Esophagus squamous epithelium (tissue), 5 donors: ENCODE results near the gene MAP1B. TPM values are rescaled to one million over a fixed set of nuclear protein-coding genes. Genes with fewer than 3 reads are reported as not detected.

Source experiments
- DNase-seq: peaks from one replicate; lab custom pipeline; 2025; lab: John Stamatoyannopoulos, UW
- H3K27ac ChIP-seq, 4 donors: fragments of 200-600 bp; sonication (generic); one replicate each; pipeline ENCODE4 v1.5.1; 2016 to 2019; ENCODE audit warnings: mild to moderate bottlenecking in 1 of 4
- H3K27me3 ChIP-seq, 4 donors: fragments of 200-600 bp; sonication (generic); 1 replicate in 3 of 4; 2 replicates in 1 of 4; pipeline versions ENCODE4 v1.5.1 to v1.6.0; 2017 to 2021; ENCODE audit warnings: antibody characterized with exemption in 1 of 4
- H3K36me3 ChIP-seq, 3 donors: fragments of 200-600 bp; sonication (generic); one replicate each; pipeline ENCODE4 v1.5.1; 2016 to 2019
- H3K4me1 ChIP-seq, 3 donors: fragments of 200-600 bp; sonication (generic); one replicate each; pipeline ENCODE4 v1.5.1; 2017 to 2019
- H3K4me3 ChIP-seq, 4 donors: fragments of 200-600 bp; sonication (generic); 1 replicate in 3 of 4; 2 replicates in 1 of 4; pipeline ENCODE4 v1.5.1; 2016 to 2019; ENCODE audit warnings: mild to moderate bottlenecking in 2 of 4, moderate library complexity in 1 of 4
- H3K9me3 ChIP-seq, 3 donors: fragments of 200-600 bp; sonication (generic); one replicate each; pipeline ENCODE4 v1.5.1; 2016 to 2019
- POLR2A ChIP-seq, 4 donors: fragments of 450-650 bp; IDR thresholded peaks; one replicate each; pipeline ENCODE4 v1.6.1; 2017; ENCODE audit warnings: antibody characterized with exemption in 4 of 4, mild to moderate bottlenecking in 4 of 4, moderate library complexity in 3 of 4
- WGBS, 2 donors: methylation state at CpG; one replicate each; pipeline ENCODE4 v1.1.5; 2018; 5-methylcytosine and 5-hydroxymethylcytosine counted together
- intact Hi-C: fragments of 100-400 bp; cut with DNase I; formaldehyde crosslinking; loops from one replicate; pipeline ENCODE4 v1.15.0; 2022
- total RNA-seq, 4 donors: library from RNA; depleted of rRNA; stranded (reverse); fragments of >200 nt; gene quantifications; one replicate each; pipeline ENCODE4 v1.1.0, GENCODE V29; 2016
- TF ChIP-seq, protein P1 (sequence below), 6 experiments: fragments of 450-650 bp in 4 of 6; fragments of 200-600 bp in 2 of 6; sonication (generic) in 2 of 6; IDR thresholded peaks; one replicate each; pipeline ENCODE4 v1.5.1; 2016 to 2019; ENCODE audit warnings: antibody characterized with exemption in 6 of 6, mild to moderate bottlenecking in 4 of 6, moderate library complexity in 4 of 6
- donor health status: DM: yes; HTN: yes; CAD: no.

Gene MAP1B
- total RNA-seq, 4 donors from 2014 or later, result 8.2 to 180 (median 29.6) TPM

DNA sequence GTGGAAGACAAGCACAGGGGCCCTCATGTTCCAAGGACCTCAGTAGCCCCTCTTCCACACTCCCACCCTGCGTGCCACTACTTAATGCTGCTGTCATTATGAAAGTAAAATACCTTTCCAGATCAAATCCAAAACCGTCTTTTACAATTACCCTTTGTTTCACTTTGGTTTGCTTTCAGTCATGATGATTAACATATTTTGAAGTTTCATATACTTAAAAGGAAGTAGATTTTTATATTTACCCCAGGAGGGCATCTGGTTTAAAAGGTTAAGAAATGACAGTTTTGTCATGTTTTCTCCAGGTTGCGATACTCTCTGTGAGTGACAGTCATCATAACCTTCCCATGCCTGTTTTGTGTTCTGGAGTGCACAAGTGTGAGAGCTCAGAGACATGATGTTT, 13.5 kb upstream of the MAP1B start:
- Histone ChIP-seq H3K9me3 (no peaks in the 10 kb centered on the region), H3K27ac (no peak overlapping the region), H3K36me3 (no peaks in the 10 kb centered on the region), H3K4me1 (no peaks in the 10 kb centered on the region), H3K27me3 (peaks cover 0 to 25% (median 0%) of the 10 kb centered on the region in 4 donors), H3K4me3 (no peak overlapping the region)
- TF ChIP-seq, protein P1, sequence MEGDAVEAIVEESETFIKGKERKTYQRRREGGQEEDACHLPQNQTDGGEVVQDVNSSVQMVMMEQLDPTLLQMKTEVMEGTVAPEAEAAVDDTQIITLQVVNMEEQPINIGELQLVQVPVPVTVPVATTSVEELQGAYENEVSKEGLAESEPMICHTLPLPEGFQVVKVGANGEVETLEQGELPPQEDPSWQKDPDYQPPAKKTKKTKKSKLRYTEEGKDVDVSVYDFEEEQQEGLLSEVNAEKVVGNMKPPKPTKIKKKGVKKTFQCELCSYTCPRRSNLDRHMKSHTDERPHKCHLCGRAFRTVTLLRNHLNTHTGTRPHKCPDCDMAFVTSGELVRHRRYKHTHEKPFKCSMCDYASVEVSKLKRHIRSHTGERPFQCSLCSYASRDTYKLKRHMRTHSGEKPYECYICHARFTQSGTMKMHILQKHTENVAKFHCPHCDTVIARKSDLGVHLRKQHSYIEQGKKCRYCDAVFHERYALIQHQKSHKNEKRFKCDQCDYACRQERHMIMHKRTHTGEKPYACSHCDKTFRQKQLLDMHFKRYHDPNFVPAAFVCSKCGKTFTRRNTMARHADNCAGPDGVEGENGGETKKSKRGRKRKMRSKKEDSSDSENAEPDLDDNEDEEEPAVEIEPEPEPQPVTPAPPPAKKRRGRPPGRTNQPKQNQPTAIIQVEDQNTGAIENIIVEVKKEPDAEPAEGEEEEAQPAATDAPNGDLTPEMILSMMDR (IDR thresholded peaks at IDR 0.05), result no peak
- no peak for TF ChIP-seq POLR2A (IDR thresholded peaks at IDR 0.05)
- no peak for DNase-seq
- intact Hi-C loops, result no loop called here
- WGBS, 2 donors, result 56 to 66% methylated on average over 3 of the region's 3 CpGs

DNA sequence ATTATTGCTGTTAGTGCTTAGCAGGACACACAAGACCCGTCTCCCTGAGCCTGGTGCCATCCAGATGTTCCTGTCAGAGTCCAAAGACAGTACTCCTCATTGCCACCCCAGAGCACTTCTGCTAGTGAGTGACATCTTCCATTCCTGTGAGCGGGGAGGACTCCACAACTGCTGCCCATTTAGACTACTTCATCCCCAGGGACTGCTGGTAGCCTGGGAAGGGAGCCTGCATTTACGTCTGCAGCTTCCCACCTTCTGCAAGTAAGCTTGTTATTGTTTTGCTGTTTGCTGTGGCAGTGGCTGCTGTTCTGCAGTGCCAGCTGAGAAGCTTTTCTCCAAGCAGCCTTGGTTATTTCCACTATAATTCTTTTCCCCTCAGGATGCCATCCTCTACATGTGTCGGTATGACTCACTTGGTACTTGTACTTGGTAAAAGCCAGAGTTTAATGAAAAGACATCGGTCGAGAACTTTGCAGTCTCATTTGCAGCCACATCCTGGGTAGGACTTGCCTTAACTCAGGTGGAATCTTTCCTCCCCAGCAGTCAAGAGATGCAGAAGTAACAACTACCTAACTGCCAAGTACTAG, 10.6 kb upstream of the MAP1B start:
- DNase-seq, result no peak
- no peaks in the 10 kb centered on the region for H3K9me3 ChIP-seq
- no peaks in the 10 kb centered on the region for H3K4me1 ChIP-seq
- H3K27ac ChIP-seq, result no peak overlapping the region
- H3K36me3 ChIP-seq, result no peaks in the 10 kb centered on the region
- 74 to 87% methylated on average over 3 to 6 of the region's 6 CpGs for WGBS, 2 donors
- no peak overlapping the region for H3K4me3 ChIP-seq
- TF ChIP-seq POLR2A (IDR thresholded peaks at IDR 0.05), result no peak
- TF ChIP-seq, protein P1 (IDR thresholded peaks at IDR 0.05), result no peak
- intact Hi-C loops, result no loop called here
- peaks cover 0 to 25% (median 0%) of the 10 kb centered on the region in 4 donors for H3K27me3 ChIP-seq

DNA sequence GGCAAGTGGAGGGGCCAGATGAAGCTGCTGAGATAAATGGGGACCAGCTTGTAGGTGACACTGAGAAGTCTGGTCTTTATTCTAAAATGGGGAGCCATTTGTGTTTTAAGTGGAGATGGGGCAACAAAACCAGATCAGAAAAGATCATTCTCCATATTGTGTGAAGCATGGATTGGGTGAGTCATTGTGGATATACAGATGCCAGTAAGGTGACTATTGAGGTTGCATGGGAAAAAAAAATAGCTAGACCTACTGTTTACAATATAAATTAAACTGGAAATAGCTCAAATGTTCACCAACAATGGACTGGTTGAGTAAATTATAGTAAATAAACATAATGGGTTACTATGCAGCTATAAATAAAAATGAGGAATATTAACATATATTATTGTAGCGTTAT, 5.4 kb upstream of the MAP1B start:
- peaks cover 0 to 28% (median under 1%) of the 10 kb centered on the region in 4 donors for H3K27me3 ChIP-seq
- no peak for TF ChIP-seq POLR2A (IDR thresholded peaks at IDR 0.05)
- TF ChIP-seq, protein P1 (IDR thresholded peaks at IDR 0.05), result no peak
- H3K9me3 ChIP-seq, result no peaks in the 10 kb centered on the region
- WGBS, 2 donors, result 97 to 100% methylated on average over 1 of the region's 1 CpG
- no peak overlapping the region for H3K27ac ChIP-seq
- intact Hi-C loops, result no loop called here
- H3K36me3 ChIP-seq, result no peaks in the 10 kb centered on the region
- DNase-seq, result no peak
- H3K4me1 ChIP-seq, result peaks cover 0 to 2% (median 2%) of the 10 kb centered on the region in 3 donors
- no peak overlapping the region for H3K4me3 ChIP-seq

DNA sequence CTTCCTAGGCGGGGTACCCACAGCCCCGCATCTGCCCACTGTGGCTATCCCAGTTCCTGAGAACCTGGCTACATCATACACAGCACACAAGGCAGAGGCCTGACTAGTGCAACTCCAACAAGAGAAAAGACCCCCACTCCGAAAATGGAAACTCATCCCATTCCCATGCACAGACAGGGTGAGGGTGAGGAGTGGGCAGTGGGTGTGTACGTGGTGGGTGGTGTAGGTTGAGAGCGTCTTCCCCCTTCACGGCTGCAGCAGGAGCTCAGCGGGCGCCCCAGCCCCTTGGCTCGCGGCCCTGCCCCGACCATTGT, 501 bp upstream of the MAP1B start:
- peaks cover 0 to 74% (median 2%) of the 10 kb centered on the region in 4 donors for H3K27me3 ChIP-seq
- no peak for TF ChIP-seq POLR2A (IDR thresholded peaks at IDR 0.05)
- TF ChIP-seq, protein P1 (IDR thresholded peaks at IDR 0.05), result no peak
- no peaks in the 10 kb centered on the region for H3K36me3 ChIP-seq
- DNase-seq, result no peak
- H3K4me3 ChIP-seq, result peak overlapping the region; percentile 48 to 73 (median 60)
- H3K27ac ChIP-seq, result peak overlapping the region in 3 of 4 donors; percentile 71 to 88 (median 84)
- H3K9me3 ChIP-seq, result no peaks in the 10 kb centered on the region
- intact Hi-C loops, result no loop called here
- WGBS, 2 donors, result 21 to 32% methylated on average over 6 to 11 of the region's 11 CpGs
- peaks cover 0 to 38% (median 4%) of the 10 kb centered on the region in 3 donors for H3K4me1 ChIP-seq

DNA sequence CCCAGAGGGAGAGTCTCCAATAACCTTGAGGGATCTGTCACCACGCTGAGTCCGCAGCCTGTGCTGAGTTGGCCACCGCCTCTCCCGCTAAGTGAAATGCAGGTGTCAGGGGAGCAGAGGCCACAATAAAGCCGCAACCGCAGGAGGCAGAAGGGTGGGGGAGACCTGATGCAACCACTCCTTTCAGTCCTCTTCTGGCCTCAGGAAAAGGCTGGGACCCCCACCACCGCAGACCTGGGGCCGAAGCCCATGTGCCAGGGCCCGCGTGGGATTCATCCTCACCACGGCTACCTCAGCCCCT, 576 bp downstream of the MAP1B start:
- Histone ChIP-seq H3K9me3 (no peaks in the 10 kb centered on the region), H3K4me3 (peak overlapping the region; percentile 48 to 73 (median 60)), H3K36me3 (no peaks in the 10 kb centered on the region), H3K27ac (peak overlapping the region; percentile 60 to 88 (median 78)), H3K4me1 (peaks cover 0 to 46% (median 4%) of the 10 kb centered on the region in 3 donors), H3K27me3 (peaks cover 0 to 83% (median 2%) of the 10 kb centered on the region in 4 donors)
- no peak for TF ChIP-seq POLR2A (IDR thresholded peaks at IDR 0.05)
- TF ChIP-seq, protein P1 (IDR thresholded peaks at IDR 0.05), result no peak
- 2% methylated on average over 7 to 11 of the region's 11 CpGs for WGBS, 2 donors
- DNase-seq, result no peak
- intact Hi-C loops, result no loop called here
